GM18505 (cell line): Measurements from ENCODE around the gene RBFOX1.

Experiments
- ATAC-seq: cut with Tn5 transposase; IDR thresholded peaks from one replicate; pipeline ENCODE4 v1.9.1; 2021; ENCODE audit not compliant: unreplicated experiment
- POLR2A ChIP-seq: IDR thresholded peaks from 4 replicates; pipeline ENCODE4 v1.6.1; 2011; ENCODE audit warnings: borderline replicate concordance; ENCODE audit not compliant: insufficient read depth, insufficient read length; ENCODE audit errors: extremely low read depth

The RBFOX1 gene

GRCh38 chr16:7340938-7341337, 8.3 kb downstream of the RBFOX1 start:
- no peak for TF ChIP-seq POLR2A
- ATAC-seq: no peak

DNA sequence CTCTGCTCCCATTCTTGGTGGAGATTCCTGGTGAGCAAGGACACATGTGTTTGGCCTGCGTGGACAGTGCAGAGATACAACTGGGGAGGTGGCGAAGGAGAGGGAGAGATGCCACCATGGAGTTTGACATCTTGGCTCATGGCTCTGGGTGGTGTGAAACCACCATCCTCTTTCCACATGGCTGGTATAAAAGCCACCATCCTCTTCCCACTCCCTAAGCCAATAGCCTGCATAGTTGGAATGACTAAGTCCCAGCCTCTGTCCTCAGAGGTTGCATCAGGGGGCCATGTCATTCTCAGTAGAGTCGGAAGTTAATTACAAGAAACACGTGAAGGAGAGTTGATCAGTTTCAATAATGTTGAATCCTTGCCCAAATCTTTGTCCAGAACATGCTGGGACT, 10.0 kb downstream of the RBFOX1 start:
- ATAC-seq: no peak
- no peak for TF ChIP-seq POLR2A

GRCh38 chr16:7343243-7343642, 10.6 kb downstream of the RBFOX1 start:
- no peak for TF ChIP-seq POLR2A
- ATAC-seq: no peak

GRCh38 chr16:7344830-7345780, 12.5 kb downstream of the RBFOX1 start:
- no peak for TF ChIP-seq POLR2A
- ATAC-seq: no peak

DNA sequence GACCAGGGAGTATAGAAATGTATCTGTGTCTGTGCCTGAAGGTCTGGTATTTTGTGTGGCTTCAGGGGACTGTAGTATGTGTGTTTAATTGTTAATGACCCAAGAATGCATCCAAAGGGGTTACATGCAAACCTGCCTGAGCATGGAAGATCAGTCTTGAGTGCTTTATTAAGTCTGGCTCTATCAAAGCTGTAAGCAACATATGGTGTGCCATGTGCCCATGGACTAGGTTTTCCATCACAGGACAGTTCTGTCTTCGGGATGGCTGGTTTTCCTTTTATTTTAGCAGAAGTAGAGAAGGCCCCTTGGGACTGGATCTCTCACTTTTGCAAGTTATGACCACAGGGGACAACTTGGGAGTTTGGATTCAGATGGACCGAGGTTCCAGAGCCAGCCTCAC, 18.2 kb downstream of the RBFOX1 start:
- no peak for ATAC-seq
- no peak for TF ChIP-seq POLR2A

GRCh38 chr16:7351610-7352510, 19.2 kb downstream of the RBFOX1 start:
- ATAC-seq: no peak
- no peak for TF ChIP-seq POLR2A

GRCh38 chr16:7355758-7356157, 23.1 kb downstream of the RBFOX1 start:
- no peak for TF ChIP-seq POLR2A

DNA sequence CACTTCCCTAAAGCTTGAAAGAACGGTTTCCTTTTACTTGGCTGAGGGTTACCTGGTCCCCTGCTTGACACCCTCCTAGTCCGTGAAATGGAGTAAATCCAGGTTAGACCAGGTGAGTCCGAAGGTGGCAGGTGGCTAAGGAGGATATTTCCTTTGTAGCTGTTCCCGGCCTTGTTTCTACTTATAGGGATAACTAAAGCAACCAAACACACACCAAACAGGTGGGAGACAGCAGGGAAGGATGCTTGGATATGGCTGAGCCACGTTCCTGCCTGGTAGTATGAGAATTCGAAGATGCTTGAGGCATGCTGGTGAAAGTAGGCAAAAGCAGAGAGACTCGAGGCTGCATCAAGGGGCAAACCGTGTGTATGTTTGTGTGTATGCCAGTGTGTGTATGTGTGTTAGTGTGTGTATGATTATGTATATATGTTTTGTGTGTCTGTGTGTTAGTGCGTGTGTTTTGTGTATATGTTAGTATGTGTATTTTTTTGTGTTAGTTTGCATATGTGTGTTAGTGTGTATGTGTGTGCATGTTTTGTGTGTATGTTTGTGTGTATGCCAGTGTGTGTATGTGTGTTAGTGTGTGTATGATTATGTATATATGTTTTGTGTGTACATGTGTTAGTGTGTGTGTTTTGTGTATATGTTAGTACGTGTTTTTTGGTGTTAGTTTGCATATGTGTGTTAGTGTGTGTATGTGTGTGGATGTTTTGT, 28.9 kb downstream of the RBFOX1 start:
- TF ChIP-seq POLR2A: no peak
- no peak for ATAC-seq

More at GRCh38 chr16:7355758-7356157, 23.1 kb downstream of the RBFOX1 start:
- ATAC-seq: no peak

- no peak for TF ChIP-seq POLR2A
- ATAC-seq: no peak
These were observed 29.6 kb downstream of the RBFOX1 start for GRCh38 chr16:7362231-7362630.

- no peak for ATAC-seq
- no peak for TF ChIP-seq POLR2A
These were observed 31.1 kb downstream of the RBFOX1 start for GRCh38 chr16:7363422-7364417.

DNA sequence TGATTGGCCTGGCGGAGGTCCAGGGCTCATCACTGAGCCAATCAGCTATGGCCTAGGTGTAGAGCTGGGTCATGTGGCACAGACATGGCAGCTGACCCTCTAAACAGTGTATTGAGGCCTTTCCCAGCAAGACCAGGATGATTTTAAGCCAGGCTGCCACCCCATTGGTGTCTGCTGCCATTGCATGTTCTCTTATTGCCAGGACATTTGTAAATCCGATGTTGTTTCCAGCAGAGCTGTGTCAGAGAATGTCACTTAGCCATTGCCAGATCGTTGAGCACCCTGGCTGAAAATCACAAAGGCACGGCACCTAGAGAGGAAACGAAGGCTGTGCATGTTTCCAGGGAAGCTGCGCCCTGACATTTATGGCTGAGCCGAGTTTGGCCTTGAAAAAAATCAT, 33.4 kb downstream of the RBFOX1 start:
- no peak for ATAC-seq
- no peak for TF ChIP-seq POLR2A
